ENCODE results near the gene HNF1A.

HNF1A gene

DNA sequence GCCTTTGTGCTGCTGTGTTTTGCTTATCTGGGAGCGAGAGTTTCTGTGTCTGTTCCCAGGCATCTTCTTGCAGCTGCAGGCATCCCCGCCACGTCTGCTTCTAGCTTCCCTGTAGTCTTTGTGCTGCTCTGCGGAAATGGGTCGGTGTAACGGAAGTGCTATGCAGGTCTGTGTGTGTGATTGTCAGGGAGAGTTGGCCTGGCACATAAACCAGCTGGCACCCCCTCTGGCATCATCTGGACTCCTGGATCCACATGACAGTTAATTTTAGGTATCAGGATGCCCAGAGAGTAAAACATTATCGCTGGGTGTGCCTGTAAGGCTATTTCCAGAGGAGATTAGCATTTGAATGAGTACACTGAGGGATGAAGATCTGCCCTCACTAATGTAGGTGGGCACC is 70.1 kb downstream of the HNF1A start:
- TF ChIP-seq, protein P1, sequence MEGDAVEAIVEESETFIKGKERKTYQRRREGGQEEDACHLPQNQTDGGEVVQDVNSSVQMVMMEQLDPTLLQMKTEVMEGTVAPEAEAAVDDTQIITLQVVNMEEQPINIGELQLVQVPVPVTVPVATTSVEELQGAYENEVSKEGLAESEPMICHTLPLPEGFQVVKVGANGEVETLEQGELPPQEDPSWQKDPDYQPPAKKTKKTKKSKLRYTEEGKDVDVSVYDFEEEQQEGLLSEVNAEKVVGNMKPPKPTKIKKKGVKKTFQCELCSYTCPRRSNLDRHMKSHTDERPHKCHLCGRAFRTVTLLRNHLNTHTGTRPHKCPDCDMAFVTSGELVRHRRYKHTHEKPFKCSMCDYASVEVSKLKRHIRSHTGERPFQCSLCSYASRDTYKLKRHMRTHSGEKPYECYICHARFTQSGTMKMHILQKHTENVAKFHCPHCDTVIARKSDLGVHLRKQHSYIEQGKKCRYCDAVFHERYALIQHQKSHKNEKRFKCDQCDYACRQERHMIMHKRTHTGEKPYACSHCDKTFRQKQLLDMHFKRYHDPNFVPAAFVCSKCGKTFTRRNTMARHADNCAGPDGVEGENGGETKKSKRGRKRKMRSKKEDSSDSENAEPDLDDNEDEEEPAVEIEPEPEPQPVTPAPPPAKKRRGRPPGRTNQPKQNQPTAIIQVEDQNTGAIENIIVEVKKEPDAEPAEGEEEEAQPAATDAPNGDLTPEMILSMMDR (IDR thresholded peaks at IDR 0.05; ENCODE audit: control extremely low read depth, extremely low read depth, low read depth, missing control alignments) = no peak
- DNase-seq (ENCODE audit: extremely low spot score) = no peak
- ChIA-PET CTCF (interaction anchor here (1.0 to 1.5 kb wide), 3 partner anchors 12 to 48 kb away, joined by 3 to 12 read pairs (median 4); no protein-coding TSS in a partner anchor), POLR2A (no interaction called here)

DNA sequence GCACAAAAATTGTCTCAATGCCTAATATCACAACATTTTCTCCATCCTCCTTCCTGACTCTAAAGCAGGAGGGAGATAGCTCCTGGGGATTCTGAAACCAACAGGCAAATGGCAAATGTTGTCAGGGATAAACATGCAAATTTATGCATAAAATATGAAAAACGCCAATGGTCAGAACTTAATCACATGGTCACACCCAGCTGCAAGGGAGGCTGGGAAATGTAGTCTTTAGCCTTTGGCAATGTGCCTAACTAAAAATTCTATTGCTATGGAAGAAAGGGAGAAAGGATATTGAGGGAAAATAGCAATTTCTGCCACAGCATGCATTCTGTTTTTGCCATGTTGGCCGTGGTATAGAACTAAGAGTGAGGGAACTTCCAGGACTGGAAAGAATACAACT is 72.4 kb downstream of the HNF1A start:
- ChIA-PET CTCF (interaction anchor here (0.7 to 4.0 kb wide), 2 partner anchors 10 to 41 kb away, joined by 3 to 25 read pairs; no protein-coding TSS in a partner anchor), POLR2A (no interaction called here)
- TF ChIP-seq, protein P1 (IDR thresholded peaks at IDR 0.05; ENCODE audit: control extremely low read depth, extremely low read depth, low read depth, missing control alignments) = no peak
- DNase-seq (ENCODE audit: extremely low spot score) = no peak

Data from GM10248 (cell line).